HG02970 (cell line): Measurements from ENCODE around the gene CD99.
"Not testable (repeated sequence)": the region's sequence is repeated elsewhere in the genome, so short reads cannot be mapped to it uniquely, and the experiment has no call there.

Source experiments
- ATAC-seq: cut with Tn5 transposase; IDR thresholded peaks from one replicate; pipeline ENCODE4 v1.9.1; 2021; ENCODE audit warnings: mild to moderate bottlenecking, moderate library complexity, moderate number of reproducible peaks; ENCODE audit not compliant: unreplicated experiment, low FRiP score

The CD99 gene

GRCh38 chrX:2718821-2719220 is 27.7 kb downstream of the CD99 start:
- ATAC-seq = no peak

- ATAC-seq = no peak
Measured at GRCh38 chrX:2719774-2720447, 28.8 kb downstream of the CD99 start.

- no peak for ATAC-seq
Measured at GRCh38 chrX:2723286-2723879, 32.3 kb downstream of the CD99 start.

GRCh38 chrX:2727264-2727663 is 36.2 kb downstream of the CD99 start:
- ATAC-seq = not testable (repeated sequence)

- no peak for ATAC-seq
Measured at GRCh38 chrX:2732076-2732475, 41.0 kb downstream of the CD99 start.

- ATAC-seq = no peak
Measured at GRCh38 chrX:2732649-2733048, 41.6 kb downstream of the CD99 start.

- ATAC-seq = no peak
Measured at GRCh38 chrX:2733286-2733685, 42.2 kb downstream of the CD99 start.

- no peak for ATAC-seq
Measured at GRCh38 chrX:2735270-2735669, 44.2 kb downstream of the CD99 start.

- ATAC-seq = no peak
Measured at GRCh38 chrX:2740672-2741071, 49.6 kb downstream of the CD99 start.

GRCh38 chrX:2741386-2741785 is 50.3 kb downstream of the CD99 start:
- no peak for ATAC-seq

GRCh38 chrX:2746250-2746649 is 55.2 kb downstream of the CD99 start:
- ATAC-seq = not testable (repeated sequence)

- no peak for ATAC-seq
Measured at GRCh38 chrX:2748171-2748814, 57.2 kb downstream of the CD99 start.

- ATAC-seq = no peak
Measured at GRCh38 chrX:2748815-2749188, 57.7 kb downstream of the CD99 start.

- ATAC-seq = no peak
Measured at GRCh38 chrX:2751291-2751690, 60.2 kb downstream of the CD99 start.

- not testable (repeated sequence) for ATAC-seq
Measured at GRCh38 chrX:2751874-2752300, 60.8 kb downstream of the CD99 start, which contains the start of gene XG. Gene XG (plus strand): TSS chrX:2752040. CDS start chrX:2752275, 235 bp downstream.

- not testable (repeated sequence) for ATAC-seq
Measured at GRCh38 chrX:2752441-2752840, 61.3 kb downstream of the CD99 start.

- ATAC-seq = not testable (repeated sequence)
Measured at GRCh38 chrX:2755163-2755715, 64.1 kb downstream of the CD99 start.

- no peak for ATAC-seq
Measured at GRCh38 chrX:2756548-2756947, 65.5 kb downstream of the CD99 start.

GRCh38 chrX:2761246-2761645 is 70.2 kb downstream of the CD99 start:
- no peak for ATAC-seq

GRCh38 chrX:2762671-2763070 is 71.6 kb downstream of the CD99 start:
- not testable (repeated sequence) for ATAC-seq

GRCh38 chrX:2764766-2765548 is 73.9 kb downstream of the CD99 start:
- ATAC-seq = not testable (repeated sequence)
